Heart left ventricle (tissue), 16 donors: ENCODE results near the gene PLPP1. TPM values are rescaled to one million over a fixed set of nuclear protein-coding genes. Genes with fewer than 3 reads are reported as not detected.

Experiments
- ATAC-seq, 4 donors: fragments of 200-7000 bp; cut with Tn5 transposase; one replicate each; pipeline ENCODE4 v1.9.1; 2020 to 2022; ENCODE audit warnings: moderate library complexity in 4 of 4, mild to moderate bottlenecking in 3 of 4, moderate number of reproducible peaks in 1 of 4
- DNase-seq, 5 donors: peaks; one replicate each; pipeline ENCODE4 v3.0.0-alpha.2; 2020
- H3K27ac ChIP-seq, 12 donors: fragments of 200-600 bp; sonication (generic) in 4 of 12; one replicate each; pipeline versions ENCODE4 v1.5.0 to v1.8.0; 2016 to 2022; ENCODE audit warnings: mild to moderate bottlenecking in 2 of 12
- H3K27me3 ChIP-seq, 9 donors: fragments of 200-600 bp; sonication (generic) in 2 of 9; one replicate each; pipeline versions ENCODE4 v1.5.1 to v1.8.0; 2016 to 2022; ENCODE audit warnings: mild to moderate bottlenecking in 3 of 9
- H3K36me3 ChIP-seq, 9 donors: fragments of 200-600 bp; sonication (generic) in 2 of 9; one replicate each; pipeline versions ENCODE4 v1.5.0 to v1.8.0; 2018 to 2022; ENCODE audit warnings: mild to moderate bottlenecking in 2 of 9
- H3K4me1 ChIP-seq, 12 donors: fragments of 200-600 bp; sonication (generic) in 4 of 12; one replicate each; pipeline versions ENCODE4 v1.5.0 to v1.8.0; 2016 to 2022; ENCODE audit warnings: mild to moderate bottlenecking in 3 of 12
- H3K4me3 ChIP-seq, 12 donors: fragments of 200-600 bp; sonication (generic) in 4 of 12; one replicate each; pipeline versions ENCODE4 v1.5.0 to v1.8.0; 2017 to 2022; ENCODE audit warnings: mild to moderate bottlenecking in 9 of 12, moderate library complexity in 4 of 12
- H3K9me3 ChIP-seq, 12 donors: fragments of 200-600 bp; sonication (generic) in 4 of 12; one replicate each; pipeline versions ENCODE4 v1.5.0 to v1.8.0; 2016 to 2022; ENCODE audit warnings: mild to moderate bottlenecking in 1 of 12
- CTCF ChIP-seq, 12 donors: fragments of 200-600 bp; sonication (generic) in 4 of 12; IDR thresholded peaks; one replicate each; pipeline versions ENCODE4 v1.5.0 to v1.8.0; 2018 to 2022; ENCODE audit warnings: antibody characterized with exemption in 12 of 12, mild to moderate bottlenecking in 5 of 12
- POLR2A ChIP-seq, 2 donors: fragments of 450-650 bp; IDR thresholded peaks; one replicate each; pipeline ENCODE4 v1.6.1; 2017; ENCODE audit warnings: antibody characterized with exemption in 2 of 2, mild to moderate bottlenecking in 2 of 2, moderate library complexity in 2 of 2
- WGBS, 4 donors: extraction: QIAGEN DNeasy Blood & Tissue Kit in 2 of 4; methylation state at CpG; one replicate each; pipeline versions ENCODE4 v1.1.5 to v1.1.7; 2013 to 2018; 5-methylcytosine and 5-hydroxymethylcytosine counted together
- intact Hi-C, 10 donors: fragments of 100-400 bp; cut with DNase I; formaldehyde crosslinking; loops; one replicate each; pipeline versions ENCODE4 v1.11.1 to v1.14.2; 2022
- polyA plus RNA-seq, 2 donors: library from polyadenylated mRNA; stranded (reverse); fragments of 200-250 nt; gene quantifications; one replicate each; pipeline ENCODE4 v1.2.3, GENCODE V29; 2013
- total RNA-seq, 9 donors: library from RNA; depleted of rRNA in 2 of 9; stranded (reverse); fragments of >200 nt in 2 of 9; fragmentation: NEBNext Ultra II Directional in 3 of 9; extraction: Animal tissue kit (Norgen Biotek cat#: 25700) in 3 of 9; gene quantifications; one replicate each; pipeline versions ENCODE4 v1.1.0 to v1.2.4, GENCODE V29; 2016 to 2023
- donor health status: ischemic (EF 13 %, LVEDD 7.1; RV severe dilation, severe dysfunction).
- donor health status: healthy with polysubstance abuse.
- donor health status: DM: no; HTN: yes; CAD: no.
- donor health status: DM: no; HTN: no; CAD: no.
- donor health status: ischemic (EF 25% LVEDD 6.9; RV normal size, moderate dysfunction).
- donor health status: ischemic (EF 25% LVEDD 5.7; RV mildly dilated, moderate dysfunction).
- donor health status: healthy.
- donor health status: DM: yes; HTN: yes; CAD: no.
- donor health status: ischemic (EF 35%, LVEDD 5.7; RV mildly dilated, moderate dysfunction).
- donor health status: nonischemic (EF 11% LVEDD 7.7; RV severe dilation, severe dysfunction).
- donor health status: DM: yes; HTN: yes; CAD: no.
- donor health status: PGD.
- donor health status: ischemic (EF 29% LVEDD 5.4; RV normal size, mild dysfunction).
- donor health status: nonischemic (EF 23%, LVEDD 6.1; RV moderate dilation, normal function).

Gene PLPP1
- total and polyA plus RNA-seq, 11 donors, result 64.9 to 223 (median 81.5) TPM

GRCh38 chr5:55411876-55412275 is 122.9 kb downstream of the PLPP1 start:
- no peak for TF ChIP-seq CTCF (IDR thresholded peaks at IDR 0.05)
- TF ChIP-seq POLR2A (IDR thresholded peaks at IDR 0.05), result no peak
- Histone ChIP-seq H3K4me3 (no peak overlapping the region), H3K9me3 (no peaks in the 10 kb centered on the region), H3K27me3 (no peaks in the 10 kb centered on the region), H3K36me3 (peaks cover 0 to 68% (median 56%) of the 10 kb centered on the region in 9 donors), H3K27ac (no peak overlapping the region), H3K4me1 (peaks cover 0 to 14% (median 0%) of the 10 kb centered on the region in 12 donors)
- ATAC-seq (no peak), DNase-seq (no peak)
- intact Hi-C loops, result loop anchor here in 1 of 10 donors (10.0 kb wide), 1 partner anchor 1233 kb away; no protein-coding TSS in a partner anchor
- 94 to 99% (median 95%) methylated on average over 1 of the region's 1 CpG for WGBS, 4 donors

GRCh38 chr5:55410845-55411244 is 123.9 kb downstream of the PLPP1 start:
- intact Hi-C loops, result loop anchor here in 1 of 10 donors (10.0 kb wide), 1 partner anchor 1234 kb away; no protein-coding TSS in a partner anchor
- no peaks in the 10 kb centered on the region for H3K27me3 ChIP-seq
- H3K27ac ChIP-seq, result no peak overlapping the region
- DNase-seq, result no peak
- no peak overlapping the region for H3K4me3 ChIP-seq
- H3K36me3 ChIP-seq, result peaks cover 0 to 71% (median 56%) of the 10 kb centered on the region in 9 donors
- no peak for TF ChIP-seq POLR2A (IDR thresholded peaks at IDR 0.05)
- TF ChIP-seq CTCF (IDR thresholded peaks at IDR 0.05), result no peak
- WGBS, 4 donors, result 80 to 84% (median 81%) methylated on average over 3 of the region's 3 CpGs
- ATAC-seq, result no peak
- peaks cover 0 to 13% (median 0%) of the 10 kb centered on the region in 12 donors for H3K4me1 ChIP-seq
- no peaks in the 10 kb centered on the region for H3K9me3 ChIP-seq

GRCh38 chr5:55409775-55410174 is 125.0 kb downstream of the PLPP1 start:
- peaks cover 0 to 71% (median 59%) of the 10 kb centered on the region in 9 donors for H3K36me3 ChIP-seq

GRCh38 chr5:55407984-55408383 is 126.8 kb downstream of the PLPP1 start:
- DNase-seq (no peak), ATAC-seq (peak in 1 of 4 donors; percentile 24)
- no peaks in the 10 kb centered on the region for H3K27me3 ChIP-seq
- peaks cover 0 to 81% (median 64%) of the 10 kb centered on the region in 9 donors for H3K36me3 ChIP-seq
- H3K27ac ChIP-seq, result no peak overlapping the region
- TF ChIP-seq POLR2A (IDR thresholded peaks at IDR 0.05), result no peak
- no peak for TF ChIP-seq CTCF (IDR thresholded peaks at IDR 0.05)
- H3K9me3 ChIP-seq, result no peaks in the 10 kb centered on the region
- H3K4me3 ChIP-seq, result no peak overlapping the region
- 68 to 80% (median 73%) methylated on average over 3 of the region's 3 CpGs for WGBS, 4 donors
- peaks cover 0 to 13% (median 0%) of the 10 kb centered on the region in 12 donors for H3K4me1 ChIP-seq
- intact Hi-C loops, result loop anchor here (1.0 to 10.0 kb wide), 7 partner anchors 63 to 285 kb away; partner anchors contain the start of gene PLPP1 (in 1 of the 10)

More at GRCh38 chr5:55409775-55410174, 125.0 kb downstream of the PLPP1 start:
- DNase-seq (no peak), ATAC-seq (no peak)
- Histone ChIP-seq H3K4me1 (peaks cover 0 to 13% (median 0%) of the 10 kb centered on the region in 12 donors), H3K27ac (no peak overlapping the region), H3K27me3 (no peaks in the 10 kb centered on the region), H3K4me3 (no peak overlapping the region), H3K9me3 (no peaks in the 10 kb centered on the region)
- no peak for TF ChIP-seq POLR2A (IDR thresholded peaks at IDR 0.05)
- TF ChIP-seq CTCF (IDR thresholded peaks at IDR 0.05), result no peak
- 97 to 100% (median 99%) methylated on average over 1 of the region's 1 CpG for WGBS, 4 donors
- intact Hi-C loops, result loop anchor here in 5 of 10 donors (5.0 to 10.0 kb wide), 4 partner anchors 65 to 1235 kb away; partner anchors contain the start of gene PLPP1 (in 1 of the 5)
